ENCODE results near the gene SLC35F4.

DNA sequence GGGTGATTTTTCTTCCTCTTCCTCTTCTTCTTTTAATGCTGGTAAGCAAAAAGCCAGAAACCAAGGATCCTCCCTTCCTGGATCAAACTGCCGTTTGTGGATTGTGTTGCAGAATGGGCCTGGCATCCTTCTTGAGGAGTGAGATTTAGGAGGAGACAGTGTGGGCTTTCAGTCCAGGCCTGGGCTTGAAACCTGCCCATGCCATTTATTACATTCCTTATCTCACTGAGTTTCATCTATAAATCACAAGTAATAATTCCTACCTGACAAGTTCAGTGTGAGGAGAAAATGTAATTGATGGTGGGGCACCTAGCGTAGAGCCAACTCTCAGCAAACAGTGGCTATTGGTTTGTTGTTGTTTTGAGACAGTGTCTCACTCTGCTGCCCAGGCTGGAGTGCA lies 126.4 kb downstream of the SLC35F4 start:
- no peak for TF ChIP-seq CTCF (IDR thresholded peaks at IDR 0.05 in 4 of 5, conservative IDR thresholded peaks at IDR 0.05 in 1 of 5)
- no peak for TF ChIP-seq POLR2A (IDR thresholded peaks at IDR 0.05)
